AG04449 (cell line): ENCODE measurements around the gene DGCR2.

Experiments used
- CTCF ChIA-PET: fragments of 350-600 bp; formaldehyde crosslinking; extraction: SDS; loops from one replicate; lab custom pipeline; 2021; ENCODE audit warnings: antibody characterized with exemption; lab: Yijun Ruan, JAX
- POLR2A ChIA-PET: fragments of 400-600, 350-600 bp; formaldehyde crosslinking; extraction: SDS; loops from one replicate; lab custom pipeline; 2020; ENCODE audit warnings: antibody characterized with exemption, inconsistent platforms; lab: Yijun Ruan, JAX
- DNase-seq: peaks from one replicate; pipeline ENCODE4 v3.0.0-alpha.2; 2010; ENCODE audit warnings: low read depth, low spot score
- H3K4me3 ChIP-seq: 2 replicates; pipeline ENCODE4 v1.5.1; 2011; ENCODE audit warnings: low read depth, mild to moderate bottlenecking, control low read depth, low read length
- TF ChIP-seq, protein P1 (sequence below): IDR thresholded peaks from one replicate; pipeline ENCODE4 v1.5.1; 2011; ENCODE audit warnings: mild to moderate bottlenecking, moderate library complexity, low read length, control low read depth, inconsistent platforms; ENCODE audit not compliant: insufficient read depth; ENCODE audit errors: missing control alignments

The DGCR2 gene

DNA sequence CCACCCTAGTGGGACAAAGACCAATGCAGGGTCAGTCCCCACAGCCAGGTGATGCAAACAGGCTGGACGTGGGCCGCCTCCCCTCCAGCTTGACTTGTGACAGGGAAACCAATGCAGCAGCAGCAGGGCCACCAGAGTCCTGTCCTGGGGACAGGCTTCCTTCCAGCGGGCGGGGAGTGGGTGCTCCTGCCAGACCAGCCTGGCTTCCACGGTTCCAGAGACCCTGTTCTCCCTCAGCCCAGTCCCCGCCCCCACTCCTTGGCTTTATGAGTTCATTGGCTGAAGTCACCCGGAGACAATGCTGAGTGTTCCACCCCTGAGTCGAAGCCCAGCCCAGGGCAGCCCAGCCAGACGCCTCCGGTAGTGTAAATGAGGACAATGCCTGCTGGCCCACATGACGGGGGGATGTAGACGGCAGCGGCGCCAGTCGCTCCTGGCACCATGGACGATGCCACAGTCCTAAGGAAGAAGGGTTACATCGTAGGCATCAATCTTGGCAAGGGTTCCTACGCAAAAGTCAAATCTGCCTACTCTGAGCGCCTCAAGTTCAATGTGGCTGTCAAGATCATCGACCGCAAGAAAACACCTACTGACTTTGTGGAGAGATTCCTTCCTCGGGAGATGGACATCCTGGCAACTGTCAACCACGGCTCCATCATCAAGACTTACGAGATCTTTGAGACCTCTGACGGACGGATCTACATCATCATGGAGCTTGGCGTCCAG lies 8.9 kb upstream of the DGCR2 start, which contains the start of gene TSSK2:
Gene TSSK2 (plus strand): TSS at position 350 of the 726 bp plus-strand sequence. CDS start 92 bp downstream, at position 442.
- DNase-seq, result no peak
- H3K4me3 ChIP-seq, result no peak within 1 kb of the TSS
- ChIA-PET CTCF (interaction anchor here (5.8 kb wide), 1 partner anchor 13 kb away, joined by 23 read pairs; the partner anchor contains the start of gene ESS2), POLR2A (no interaction called here)
- TF ChIP-seq, protein P1, sequence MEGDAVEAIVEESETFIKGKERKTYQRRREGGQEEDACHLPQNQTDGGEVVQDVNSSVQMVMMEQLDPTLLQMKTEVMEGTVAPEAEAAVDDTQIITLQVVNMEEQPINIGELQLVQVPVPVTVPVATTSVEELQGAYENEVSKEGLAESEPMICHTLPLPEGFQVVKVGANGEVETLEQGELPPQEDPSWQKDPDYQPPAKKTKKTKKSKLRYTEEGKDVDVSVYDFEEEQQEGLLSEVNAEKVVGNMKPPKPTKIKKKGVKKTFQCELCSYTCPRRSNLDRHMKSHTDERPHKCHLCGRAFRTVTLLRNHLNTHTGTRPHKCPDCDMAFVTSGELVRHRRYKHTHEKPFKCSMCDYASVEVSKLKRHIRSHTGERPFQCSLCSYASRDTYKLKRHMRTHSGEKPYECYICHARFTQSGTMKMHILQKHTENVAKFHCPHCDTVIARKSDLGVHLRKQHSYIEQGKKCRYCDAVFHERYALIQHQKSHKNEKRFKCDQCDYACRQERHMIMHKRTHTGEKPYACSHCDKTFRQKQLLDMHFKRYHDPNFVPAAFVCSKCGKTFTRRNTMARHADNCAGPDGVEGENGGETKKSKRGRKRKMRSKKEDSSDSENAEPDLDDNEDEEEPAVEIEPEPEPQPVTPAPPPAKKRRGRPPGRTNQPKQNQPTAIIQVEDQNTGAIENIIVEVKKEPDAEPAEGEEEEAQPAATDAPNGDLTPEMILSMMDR, result no peak

DNA sequence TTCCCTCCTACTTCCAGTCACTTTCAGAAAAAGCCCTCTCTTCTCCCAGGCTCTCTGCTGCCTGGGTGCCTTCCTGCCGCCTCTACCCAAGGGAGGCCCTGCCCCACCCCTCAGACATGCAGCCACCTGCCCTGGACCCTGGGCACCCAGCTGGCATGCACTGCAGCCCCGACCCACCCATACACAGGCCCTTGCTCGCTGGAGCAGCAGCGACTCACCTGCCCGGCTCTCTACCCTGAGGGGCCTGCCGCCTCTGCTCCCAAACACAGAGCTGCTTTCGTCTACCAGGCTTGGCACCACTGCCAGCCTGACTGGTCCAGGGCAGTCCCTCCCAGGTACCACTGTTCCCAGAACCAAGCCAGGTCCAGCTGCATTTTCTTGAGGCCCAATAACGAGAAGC lies 7.7 kb upstream of the DGCR2 start:
- H3K4me3 ChIP-seq, result no peak overlapping the region
- TF ChIP-seq, protein P1, result no peak
- POLR2A ChIA-PET, result no interaction called here
- CTCF ChIA-PET, result interaction anchor here (5.8 kb wide), 1 partner anchor 14 kb away, joined by 23 read pairs; the partner anchor contains the start of gene ESS2
- no peak for DNase-seq

DNA sequence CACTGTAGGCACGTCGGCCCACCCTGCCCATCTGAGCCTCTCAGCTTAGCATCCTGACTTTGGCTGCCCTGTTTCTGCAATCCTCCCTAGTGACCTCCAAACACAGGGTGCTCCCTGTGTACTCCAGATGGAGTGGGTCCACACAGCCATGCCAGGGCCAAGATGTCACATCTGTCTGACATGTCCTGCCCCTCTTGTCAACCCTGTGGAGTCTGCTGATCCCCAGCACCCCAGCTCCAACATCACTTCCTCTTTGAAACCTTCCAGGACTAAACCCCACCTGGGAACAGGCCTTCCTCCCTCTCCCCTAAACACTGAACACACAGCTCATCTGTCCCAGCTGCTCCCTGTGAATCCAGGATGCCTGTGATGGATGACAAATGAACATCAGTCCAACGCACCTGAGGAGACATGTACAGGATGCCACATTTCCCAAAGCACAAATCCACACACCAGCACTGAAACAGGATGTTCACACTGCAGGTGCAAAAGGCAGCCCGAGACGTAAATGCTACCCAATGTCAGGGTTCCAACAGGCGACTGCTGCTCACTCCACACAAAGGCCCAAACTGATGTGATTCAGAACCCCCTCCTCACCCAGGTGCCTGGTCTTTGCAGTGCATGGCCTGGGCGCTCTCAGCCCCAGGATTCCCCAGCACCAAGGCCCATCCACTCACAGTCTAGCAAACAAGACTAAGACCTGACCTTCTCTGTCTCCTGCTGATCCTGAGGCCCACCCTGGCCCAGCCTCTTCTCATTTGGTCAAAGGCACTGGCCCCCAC lies 6.9 kb upstream of the DGCR2 start:
- no peak for DNase-seq
- TF ChIP-seq, protein P1, result no peak
- CTCF ChIA-PET, result interaction anchor here (0.9 to 5.8 kb wide), 2 partner anchors 15 kb away, joined by 3 to 23 read pairs; partner anchors contain the start of gene ESS2
- POLR2A ChIA-PET, result no interaction called here
- H3K4me3 ChIP-seq, result no peak overlapping the region

DNA sequence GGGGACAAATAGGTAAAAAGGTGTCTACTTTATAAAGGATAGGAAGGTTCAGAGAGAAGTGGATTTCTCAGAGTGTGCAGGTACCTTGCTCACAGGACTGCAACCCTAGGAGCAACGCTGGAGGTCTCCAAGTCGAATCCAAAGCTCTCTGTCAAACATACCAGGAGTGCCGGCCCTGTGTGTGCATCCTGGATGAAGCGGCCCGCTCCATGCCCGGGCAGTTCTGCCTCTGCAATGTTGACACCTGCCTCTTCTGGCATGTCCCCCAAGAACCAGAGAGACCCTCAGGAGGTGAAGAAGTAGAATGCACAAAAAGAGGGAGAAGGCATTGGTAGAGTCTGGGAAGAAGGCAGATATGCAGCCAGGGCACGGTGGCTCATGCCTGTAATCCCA lies 5.8 kb upstream of the DGCR2 start:
- CTCF ChIA-PET, result interaction anchor here (1.0 to 1.2 kb wide), 2 partner anchors 16 to 51 kb away, joined by 4 read pairs; partner anchors contain the start of genes ESS2 and SLC25A1
- TF ChIP-seq, protein P1, result no peak
- no peak overlapping the region for H3K4me3 ChIP-seq
- DNase-seq, result no peak
- POLR2A ChIA-PET, result interaction anchor here (1.4 kb wide), 1 partner anchor 16 kb away, joined by 4 read pairs; the partner anchor contains the start of gene ESS2

DNA sequence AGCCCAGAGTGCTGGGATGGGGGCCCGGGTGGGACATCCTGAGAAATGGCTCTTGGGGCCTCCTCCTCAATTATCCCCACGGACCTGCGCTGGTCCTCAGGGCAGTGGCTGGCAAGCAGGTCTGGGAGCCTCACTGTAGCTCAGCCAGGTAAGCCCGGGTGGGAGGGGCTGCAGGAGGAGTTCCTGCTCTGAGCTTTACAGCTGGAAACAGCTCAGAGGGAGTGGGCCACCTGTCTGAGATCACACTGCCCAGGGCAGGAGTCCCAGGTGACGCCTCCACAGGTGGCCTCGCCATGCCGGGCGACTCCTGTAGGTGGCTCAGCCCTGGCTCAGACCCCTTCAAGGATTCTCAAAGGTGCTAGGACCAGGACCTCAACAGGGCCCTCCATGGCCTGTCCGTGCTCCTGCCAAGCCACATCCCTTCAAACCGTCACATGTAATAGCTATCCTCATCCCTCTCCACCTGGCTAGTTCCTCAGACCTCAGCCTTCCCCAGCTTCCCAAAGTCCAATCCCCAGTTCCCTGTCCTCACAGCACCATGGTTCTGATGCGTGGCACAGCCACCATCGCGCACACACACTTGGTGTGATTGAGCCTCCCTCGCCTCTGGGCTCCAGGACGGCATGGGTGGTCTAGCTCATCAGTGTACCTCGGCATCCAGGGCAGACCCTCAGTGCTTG lies 5.3 kb upstream of the DGCR2 start:
- H3K4me3 ChIP-seq, result no peak overlapping the region
- TF ChIP-seq, protein P1, result no peak
- POLR2A ChIA-PET, result interaction anchor here (1.4 kb wide), 1 partner anchor 17 kb away, joined by 4 read pairs; the partner anchor contains the start of gene ESS2
- CTCF ChIA-PET, result interaction anchor here (1.0 to 1.2 kb wide), 2 partner anchors 17 to 52 kb away, joined by 4 read pairs; partner anchors contain the start of genes ESS2 and SLC25A1
- no peak for DNase-seq
